HCT116 (cell line): ENCODE measurements around the gene WDR37.

Experiments
- CEBPB ChIP-seq: IDR thresholded peaks from 2 replicates; pipeline ENCODE4 v1.6.1; 2012; ENCODE audit warnings: low read depth
- EGR1 ChIP-seq: IDR thresholded peaks from 2 replicates; pipeline ENCODE4 v1.6.1; 2012; ENCODE audit warnings: low read depth
- EZH2 ChIP-seq: fragments of 200-600 bp; sonication (generic); IDR thresholded peaks from 2 replicates; pipeline ENCODE4 v1.6.1; 2017; ENCODE audit warnings: antibody characterized with exemption, mixed run types
- POLR2A ChIP-seq: IDR thresholded peaks from 2 replicates; pipeline ENCODE4 v1.7.0; 2011; ENCODE audit warnings: borderline replicate concordance; ENCODE audit not compliant: insufficient read depth, insufficient read length; ENCODE audit errors: extremely low read depth
- POLR2AphosphoS5 ChIP-seq: IDR thresholded peaks from 2 replicates; pipeline ENCODE4 v1.6.1; 2011; ENCODE audit warnings: mild to moderate bottlenecking, low read depth, low read length, moderate library complexity
- RAD21 ChIP-seq: IDR thresholded peaks from 2 replicates; pipeline ENCODE4 v1.6.1; 2012; ENCODE audit warnings: low read depth, mild to moderate bottlenecking
- TCF7L2 ChIP-seq: IDR thresholded peaks from 2 replicates; pipeline ENCODE4 v1.7.0; 2011; ENCODE audit warnings: borderline replicate concordance, inconsistent platforms; ENCODE audit not compliant: insufficient read depth, insufficient read length; ENCODE audit errors: extremely low read depth
- ZNF274 ChIP-seq: fragments of 200-500 bp; sonication (Bioruptor generic); IDR thresholded peaks from 2 replicates; pipeline ENCODE4 v1.6.1; 2014; ENCODE audit warnings: mild to moderate bottlenecking, low read depth, low read length, inconsistent platforms
- TF ChIP-seq, protein P1 (sequence below), 3 experiments: fragments of 200-600 bp in 1 of 3; sonication (generic) in 1 of 3; IDR thresholded peaks in 2 of 3; conservative IDR thresholded peaks in 1 of 3; 2 replicates each; pipeline ENCODE4 v1.5.1; 2012 to 2017; ENCODE audit warnings: low read depth in 2 of 3, low read length in 2 of 3, antibody characterized with exemption in 1 of 3, borderline replicate concordance in 1 of 3, control low read depth in 1 of 3, mild to moderate bottlenecking in 1 of 3, mixed read lengths in 1 of 3, mixed run types in 1 of 3, moderate library complexity in 1 of 3; ENCODE audit not compliant: insufficient read depth in 1 of 3
- TF ChIP-seq, protein P2 (sequence below): IDR thresholded peaks from 2 replicates; pipeline ENCODE4 v1.6.1; 2012; ENCODE audit warnings: low read depth

DNA sequence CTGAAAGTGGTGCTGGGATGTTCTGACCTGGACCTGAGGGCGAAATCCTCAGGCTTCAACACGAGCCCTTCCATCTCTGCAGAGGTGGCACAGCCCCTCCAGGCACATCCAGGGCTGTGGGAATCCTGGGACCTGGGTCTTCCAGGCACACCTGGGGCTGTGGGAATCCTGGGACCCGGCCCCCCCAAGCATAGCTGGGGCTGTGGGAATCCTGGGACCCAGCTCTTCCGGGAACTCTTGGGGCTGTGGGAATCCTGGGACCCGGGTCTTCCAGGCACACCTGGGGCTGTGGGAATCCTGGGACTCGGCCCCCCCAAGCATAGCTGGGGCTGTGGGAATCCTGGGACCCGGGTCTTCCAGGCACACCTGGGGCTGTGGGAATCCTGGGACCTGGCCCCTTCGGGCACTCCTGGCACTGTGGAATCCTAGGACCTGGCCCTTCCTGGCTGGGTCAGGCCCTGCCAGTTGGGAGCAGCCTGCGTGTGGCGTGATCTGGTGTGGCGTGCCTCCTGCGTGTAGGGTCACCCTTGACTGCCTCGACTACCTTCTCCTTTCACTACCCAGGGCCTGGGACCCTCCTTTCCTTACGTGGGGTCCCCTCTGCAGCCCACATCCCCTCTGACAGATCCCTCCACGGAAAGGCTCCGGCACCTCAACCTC, 124.0 kb downstream of the WDR37 start:
- TF ChIP-seq, protein P1, sequence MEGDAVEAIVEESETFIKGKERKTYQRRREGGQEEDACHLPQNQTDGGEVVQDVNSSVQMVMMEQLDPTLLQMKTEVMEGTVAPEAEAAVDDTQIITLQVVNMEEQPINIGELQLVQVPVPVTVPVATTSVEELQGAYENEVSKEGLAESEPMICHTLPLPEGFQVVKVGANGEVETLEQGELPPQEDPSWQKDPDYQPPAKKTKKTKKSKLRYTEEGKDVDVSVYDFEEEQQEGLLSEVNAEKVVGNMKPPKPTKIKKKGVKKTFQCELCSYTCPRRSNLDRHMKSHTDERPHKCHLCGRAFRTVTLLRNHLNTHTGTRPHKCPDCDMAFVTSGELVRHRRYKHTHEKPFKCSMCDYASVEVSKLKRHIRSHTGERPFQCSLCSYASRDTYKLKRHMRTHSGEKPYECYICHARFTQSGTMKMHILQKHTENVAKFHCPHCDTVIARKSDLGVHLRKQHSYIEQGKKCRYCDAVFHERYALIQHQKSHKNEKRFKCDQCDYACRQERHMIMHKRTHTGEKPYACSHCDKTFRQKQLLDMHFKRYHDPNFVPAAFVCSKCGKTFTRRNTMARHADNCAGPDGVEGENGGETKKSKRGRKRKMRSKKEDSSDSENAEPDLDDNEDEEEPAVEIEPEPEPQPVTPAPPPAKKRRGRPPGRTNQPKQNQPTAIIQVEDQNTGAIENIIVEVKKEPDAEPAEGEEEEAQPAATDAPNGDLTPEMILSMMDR (IDR thresholded peaks at IDR 0.05 in 2 of 3, conservative IDR thresholded peaks at IDR 0.05 in 1 of 3; ENCODE audit: borderline replicate concordance in 1 of 3, insufficient read depth in 1 of 3, low read depth in 2 of 3, low read length in 2 of 3), result no peak
- no peak for TF ChIP-seq POLR2AphosphoS5
- TF ChIP-seq, protein P2, sequence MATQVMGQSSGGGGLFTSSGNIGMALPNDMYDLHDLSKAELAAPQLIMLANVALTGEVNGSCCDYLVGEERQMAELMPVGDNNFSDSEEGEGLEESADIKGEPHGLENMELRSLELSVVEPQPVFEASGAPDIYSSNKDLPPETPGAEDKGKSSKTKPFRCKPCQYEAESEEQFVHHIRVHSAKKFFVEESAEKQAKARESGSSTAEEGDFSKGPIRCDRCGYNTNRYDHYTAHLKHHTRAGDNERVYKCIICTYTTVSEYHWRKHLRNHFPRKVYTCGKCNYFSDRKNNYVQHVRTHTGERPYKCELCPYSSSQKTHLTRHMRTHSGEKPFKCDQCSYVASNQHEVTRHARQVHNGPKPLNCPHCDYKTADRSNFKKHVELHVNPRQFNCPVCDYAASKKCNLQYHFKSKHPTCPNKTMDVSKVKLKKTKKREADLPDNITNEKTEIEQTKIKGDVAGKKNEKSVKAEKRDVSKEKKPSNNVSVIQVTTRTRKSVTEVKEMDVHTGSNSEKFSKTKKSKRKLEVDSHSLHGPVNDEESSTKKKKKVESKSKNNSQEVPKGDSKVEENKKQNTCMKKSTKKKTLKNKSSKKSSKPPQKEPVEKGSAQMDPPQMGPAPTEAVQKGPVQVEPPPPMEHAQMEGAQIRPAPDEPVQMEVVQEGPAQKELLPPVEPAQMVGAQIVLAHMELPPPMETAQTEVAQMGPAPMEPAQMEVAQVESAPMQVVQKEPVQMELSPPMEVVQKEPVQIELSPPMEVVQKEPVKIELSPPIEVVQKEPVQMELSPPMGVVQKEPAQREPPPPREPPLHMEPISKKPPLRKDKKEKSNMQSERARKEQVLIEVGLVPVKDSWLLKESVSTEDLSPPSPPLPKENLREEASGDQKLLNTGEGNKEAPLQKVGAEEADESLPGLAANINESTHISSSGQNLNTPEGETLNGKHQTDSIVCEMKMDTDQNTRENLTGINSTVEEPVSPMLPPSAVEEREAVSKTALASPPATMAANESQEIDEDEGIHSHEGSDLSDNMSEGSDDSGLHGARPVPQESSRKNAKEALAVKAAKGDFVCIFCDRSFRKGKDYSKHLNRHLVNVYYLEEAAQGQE, result no peak
- no peak for TF ChIP-seq POLR2A
- no peak for TF ChIP-seq TCF7L2
- no peak for TF ChIP-seq ZNF274
- TF ChIP-seq CEBPB, result no peak
- no peak for TF ChIP-seq EZH2
- TF ChIP-seq EGR1, result no peak
- no peak for TF ChIP-seq RAD21
